NOMO-1 (cell line): ENCODE measurements around the gene HAVCR2.
A peak's percentile ranks its signal among the peaks of the same experiment; 100 is the strongest.
"Not testable (repeated sequence)": the region's sequence is repeated elsewhere in the genome, so short reads cannot be mapped to it uniquely, and the experiment has no call there.

Source experiments
- DNase-seq, 2 experiments: peaks; one replicate each; lab custom pipeline; 2025; ENCODE audit not compliant: unreplicated experiment in 2 of 2; lab: John Stamatoyannopoulos, UW

The HAVCR2 gene

DNA sequence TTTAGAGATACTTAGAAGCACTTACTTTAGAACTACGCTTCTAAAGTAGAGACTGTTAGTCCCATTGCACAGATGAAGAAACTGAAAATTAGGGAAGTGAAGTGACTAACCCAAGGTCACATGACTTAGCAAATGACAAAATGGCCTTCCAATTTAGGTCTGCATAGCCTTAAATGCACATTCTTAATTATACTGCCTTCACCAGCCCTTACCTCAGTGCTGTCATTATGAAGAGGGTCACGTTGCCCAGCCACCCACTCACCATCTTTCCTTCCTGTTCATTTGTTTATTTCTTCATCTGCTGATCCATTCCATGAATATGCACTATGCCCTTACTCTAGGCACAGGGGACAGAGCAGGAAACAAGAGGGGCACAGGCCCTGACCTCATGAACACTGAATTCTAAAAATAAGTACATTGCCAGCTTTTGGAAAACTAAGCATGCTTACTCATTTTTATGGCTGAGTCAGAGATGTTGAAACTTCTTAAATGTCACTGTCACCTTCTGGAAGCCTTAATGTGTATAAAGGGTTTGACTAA, 8.6 kb downstream of the HAVCR2 start:
- peak; percentile 70 to 89 for DNase-seq

DNA sequence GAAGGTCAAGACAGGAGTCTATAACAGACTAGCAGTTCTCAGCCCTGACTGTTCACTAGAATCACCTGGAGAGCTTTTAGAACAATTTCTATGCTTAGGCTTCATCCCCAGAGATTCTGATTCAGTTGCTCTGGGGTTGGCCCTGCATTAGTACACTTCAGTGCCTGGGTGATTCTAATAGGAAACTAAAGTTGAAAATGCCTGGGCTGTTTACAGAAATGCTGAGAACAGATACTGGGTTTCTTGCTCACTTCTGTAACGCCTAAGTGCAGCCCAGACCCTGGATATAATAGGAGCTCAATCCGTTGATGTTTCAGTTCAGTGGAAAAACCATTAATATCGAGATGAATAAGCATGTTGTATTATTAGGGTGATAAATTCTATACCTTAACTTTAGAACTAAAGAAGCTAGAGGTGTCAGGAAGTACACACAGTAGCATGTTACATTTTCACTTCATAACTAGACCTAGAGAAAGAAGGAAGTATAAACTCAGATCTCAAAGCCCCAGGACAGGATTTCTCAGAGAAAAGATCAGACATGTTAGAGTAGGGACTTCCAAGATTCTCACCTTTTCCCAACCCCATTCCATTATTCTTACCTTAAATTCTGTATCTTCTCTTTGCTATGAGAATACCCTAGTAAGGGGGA, 20.4 kb downstream of the HAVCR2 start:
- no peak for DNase-seq

DNA sequence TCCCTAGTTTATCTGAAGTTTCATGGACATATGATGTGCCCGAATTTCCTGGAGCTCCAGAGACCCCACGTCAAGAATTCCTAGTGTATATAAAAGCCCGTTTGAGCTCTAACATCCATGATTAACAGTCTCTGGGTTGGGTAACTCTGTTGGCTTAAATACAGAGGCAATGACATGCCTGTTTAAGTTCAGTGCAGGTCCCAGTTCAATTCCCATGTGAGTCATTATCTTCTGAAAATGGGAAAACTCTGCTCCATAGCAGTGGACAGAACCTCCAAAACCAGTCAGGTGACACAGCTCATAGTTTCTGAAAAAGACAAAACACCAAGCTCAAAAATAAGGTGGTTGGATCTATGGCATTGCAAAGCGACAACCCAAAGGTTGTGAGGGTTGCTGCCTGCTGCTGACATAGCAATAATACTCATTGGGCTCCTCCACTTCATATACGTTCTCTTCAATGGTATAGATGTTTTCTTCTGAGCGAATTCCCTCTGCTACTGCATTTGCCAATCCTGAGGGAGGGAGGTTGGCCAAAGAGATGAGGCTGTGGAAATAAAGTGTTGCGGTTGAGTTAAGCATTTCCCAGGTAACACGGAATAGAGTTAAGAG, 22.0 kb downstream of the HAVCR2 start:
- DNase-seq = no peak

DNA sequence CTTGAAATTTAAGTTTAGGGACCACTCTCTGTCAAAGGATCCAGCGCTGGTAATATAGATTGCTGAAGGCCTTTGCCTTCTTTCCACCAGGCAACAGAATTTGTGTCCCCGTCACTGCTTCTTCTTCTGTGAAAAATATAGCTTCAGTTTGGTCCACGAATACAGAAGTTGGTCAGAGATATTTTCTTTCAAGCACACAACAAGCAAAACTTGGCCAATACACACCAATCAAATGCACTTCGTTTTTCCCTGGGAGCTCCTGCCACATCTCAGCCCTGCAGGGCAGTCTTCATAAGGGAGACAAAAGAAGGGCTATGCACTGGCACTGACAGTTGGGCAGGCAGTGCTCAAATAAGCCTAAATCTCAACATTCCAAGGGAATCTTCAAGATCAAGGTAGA, 22.9 kb downstream of the HAVCR2 start:
- DNase-seq = peak; percentile 45 to 49

DNA sequence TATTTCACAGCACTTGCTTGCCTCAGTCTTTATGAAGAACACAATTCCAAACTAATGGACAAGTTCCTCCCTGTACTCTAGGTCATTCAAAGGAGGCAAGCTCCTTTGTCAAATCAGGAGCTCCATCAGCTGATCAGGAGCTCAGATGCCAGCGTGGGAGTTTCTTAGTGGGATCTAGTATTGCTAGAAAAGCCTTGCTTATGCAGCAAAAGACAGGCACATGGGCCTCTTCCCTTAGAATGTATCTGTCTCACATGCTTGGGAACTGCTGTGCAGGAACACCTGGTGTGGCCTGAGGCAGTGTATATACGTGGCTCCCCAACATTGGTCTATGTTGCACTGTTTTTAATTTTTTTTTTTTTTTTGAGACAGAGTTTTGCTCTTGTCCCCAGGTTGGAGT, 28.6 kb downstream of the HAVCR2 start:
- DNase-seq = no peak

DNA sequence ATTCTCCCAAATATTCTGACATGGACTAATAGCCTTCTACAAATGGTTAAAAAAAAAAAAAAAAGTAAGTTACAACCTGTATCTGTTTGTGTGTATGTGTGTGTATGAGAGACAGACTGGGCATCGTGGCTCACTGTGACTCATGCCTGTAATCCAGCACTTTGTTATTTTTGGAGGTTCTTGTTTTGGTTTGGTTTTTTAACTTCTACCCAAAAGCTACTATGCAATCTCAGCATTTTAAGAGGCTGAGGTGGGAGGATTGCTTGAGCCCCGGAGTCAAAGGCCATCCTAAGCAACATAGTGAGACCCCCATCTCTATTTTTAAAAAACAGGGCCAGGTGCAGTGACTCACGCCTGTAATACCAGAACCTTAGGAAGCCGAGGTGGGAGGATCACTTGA, 32.3 kb downstream of the HAVCR2 start:
- peak in 1 of 2 experiments; percentile 35 for DNase-seq

DNA sequence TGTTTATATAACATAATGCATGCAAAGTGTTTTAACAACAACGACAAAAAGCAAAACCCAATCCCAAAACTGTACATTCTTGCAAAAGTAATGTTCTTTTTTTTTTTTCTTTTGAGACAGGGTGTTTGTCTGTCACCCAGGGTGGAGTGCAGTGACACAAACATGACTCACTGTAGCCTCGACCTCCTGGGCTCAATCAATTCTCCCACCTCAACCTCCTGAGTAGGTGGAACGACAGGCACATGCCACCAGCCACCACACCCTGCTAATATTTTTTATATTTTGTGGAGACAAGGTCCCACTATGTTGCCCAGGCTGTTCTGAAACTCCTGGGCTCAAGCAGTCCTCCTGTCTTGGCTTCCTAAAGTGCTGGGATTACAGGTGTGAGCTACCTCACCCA, 36.3 kb downstream of the HAVCR2 start:
- DNase-seq = no peak

DNA sequence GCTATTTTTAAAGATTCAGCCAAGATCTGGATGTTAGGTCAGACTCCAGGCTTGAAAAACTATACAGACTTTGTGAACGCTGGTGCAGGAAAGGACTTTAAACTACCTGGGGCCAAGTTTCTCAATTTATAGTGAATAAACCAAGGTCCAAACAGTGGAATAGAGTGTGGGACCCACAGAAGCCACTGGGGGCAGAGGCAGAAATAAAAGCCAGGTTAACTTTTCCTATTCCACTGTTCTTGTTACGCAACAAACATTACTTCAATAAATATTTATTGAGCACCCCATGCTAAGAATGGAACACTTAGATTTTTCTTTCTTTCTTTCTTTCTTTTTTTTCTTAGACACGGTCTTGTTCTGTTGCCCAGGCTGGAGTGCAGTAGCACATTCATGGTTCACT, 38.9 kb downstream of the HAVCR2 start:
- DNase-seq = no peak

DNA sequence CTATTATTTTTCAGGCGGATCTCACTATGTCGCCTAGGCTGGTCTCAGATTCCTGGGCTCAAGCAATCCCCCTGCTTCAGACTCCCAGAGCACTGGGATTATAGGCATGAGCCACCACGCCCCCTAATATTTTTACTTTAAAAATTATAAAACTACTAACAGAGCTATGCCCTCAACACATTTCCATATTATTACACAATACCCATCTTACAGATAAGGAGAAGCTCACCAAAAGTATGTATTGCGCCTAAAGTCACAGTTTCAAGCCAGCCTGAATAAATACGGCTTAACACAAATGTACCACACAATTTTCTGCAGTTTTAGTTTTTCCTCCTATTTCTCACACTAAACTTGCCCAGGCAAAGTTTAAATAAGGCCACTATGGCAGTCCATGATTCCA, 40.1 kb downstream of the HAVCR2 start:
- peak in 1 of 2 experiments; percentile 7 for DNase-seq

GRCh38 chr5:157068339-157068738, 40.5 kb downstream of the HAVCR2 start:
- no peak for DNase-seq

DNA sequence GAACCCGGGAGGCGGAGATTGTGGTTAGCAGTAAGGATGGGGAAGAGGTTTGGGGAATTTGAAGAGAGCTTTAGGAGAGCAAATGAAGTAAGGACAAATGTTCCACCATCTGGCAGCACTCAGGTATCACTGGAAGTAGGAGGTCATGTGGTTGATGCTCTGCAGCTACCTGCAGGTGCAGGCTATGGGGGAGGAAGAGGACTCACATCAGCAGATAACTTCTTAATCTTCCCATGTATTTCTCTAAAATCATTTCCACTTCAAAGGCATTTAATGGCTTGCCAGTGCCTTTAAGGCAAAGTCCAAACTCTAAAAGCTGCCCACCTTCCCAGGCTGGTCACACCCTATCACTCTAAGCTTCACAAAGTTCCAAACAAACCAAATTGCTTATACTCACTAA, 41.8 kb downstream of the HAVCR2 start:
- DNase-seq = no peak

GRCh38 chr5:157066080-157066479, 42.8 kb downstream of the HAVCR2 start:
- DNase-seq = no peak

DNA sequence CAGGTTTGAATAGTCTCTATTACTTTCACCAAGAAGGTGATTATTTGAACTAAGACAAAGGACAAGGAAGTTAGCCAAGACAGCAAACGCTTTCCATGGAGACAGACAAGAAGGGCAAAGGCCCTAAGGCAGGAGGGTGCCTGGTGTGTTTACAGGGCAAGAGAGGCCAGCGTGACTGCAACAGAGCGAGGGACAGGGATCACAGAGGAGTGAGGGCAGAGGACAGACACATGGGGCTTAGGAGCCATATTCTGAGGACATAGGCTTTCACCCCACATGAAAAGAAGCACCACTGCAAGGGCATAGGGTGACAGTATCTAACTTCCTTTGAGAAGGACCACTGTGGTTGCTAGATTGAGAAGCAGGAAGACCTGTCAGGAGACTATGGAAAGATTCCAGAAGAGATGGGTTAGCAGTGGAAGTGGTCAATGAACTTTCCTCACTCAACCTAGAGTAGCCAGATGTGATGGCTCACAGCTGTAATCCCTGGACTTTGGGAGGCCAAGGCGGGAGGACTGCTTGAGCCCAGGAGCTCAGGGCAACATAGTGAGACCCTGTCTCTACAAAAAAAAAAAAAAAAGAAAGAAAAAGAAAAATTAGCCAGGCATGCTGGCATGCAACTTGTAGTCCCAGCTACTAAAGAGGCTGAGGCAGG, 44.9 kb downstream of the HAVCR2 start:
- DNase-seq = no peak

DNA sequence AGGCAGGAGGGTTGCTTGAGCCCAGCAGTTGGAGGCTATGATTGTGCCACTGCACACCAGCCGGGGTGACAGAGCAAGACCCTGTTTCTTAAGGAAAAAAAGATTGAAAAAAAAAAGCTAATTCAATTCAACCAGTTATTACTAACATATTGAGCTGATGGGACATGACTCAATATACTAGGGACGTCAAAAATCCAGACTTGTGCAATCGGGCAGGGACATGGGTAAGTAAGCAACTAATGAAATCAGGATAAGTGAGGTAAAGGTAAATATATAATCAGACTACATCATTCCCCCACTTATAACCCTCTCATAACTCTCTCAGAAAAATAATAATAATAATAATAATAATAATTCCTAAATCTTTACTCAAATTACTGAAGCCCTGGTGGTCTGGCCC, 49.0 kb downstream of the HAVCR2 start:
- DNase-seq = no peak

GRCh38 chr5:157059093-157059539, 49.7 kb downstream of the HAVCR2 start, which contains the start of gene HAVCR1:
HAVCR1 (minus strand) TSS chr5:157059116; CDS start chr5:157057943, 1,173 bp downstream.
- DNase-seq = no peak

DNA sequence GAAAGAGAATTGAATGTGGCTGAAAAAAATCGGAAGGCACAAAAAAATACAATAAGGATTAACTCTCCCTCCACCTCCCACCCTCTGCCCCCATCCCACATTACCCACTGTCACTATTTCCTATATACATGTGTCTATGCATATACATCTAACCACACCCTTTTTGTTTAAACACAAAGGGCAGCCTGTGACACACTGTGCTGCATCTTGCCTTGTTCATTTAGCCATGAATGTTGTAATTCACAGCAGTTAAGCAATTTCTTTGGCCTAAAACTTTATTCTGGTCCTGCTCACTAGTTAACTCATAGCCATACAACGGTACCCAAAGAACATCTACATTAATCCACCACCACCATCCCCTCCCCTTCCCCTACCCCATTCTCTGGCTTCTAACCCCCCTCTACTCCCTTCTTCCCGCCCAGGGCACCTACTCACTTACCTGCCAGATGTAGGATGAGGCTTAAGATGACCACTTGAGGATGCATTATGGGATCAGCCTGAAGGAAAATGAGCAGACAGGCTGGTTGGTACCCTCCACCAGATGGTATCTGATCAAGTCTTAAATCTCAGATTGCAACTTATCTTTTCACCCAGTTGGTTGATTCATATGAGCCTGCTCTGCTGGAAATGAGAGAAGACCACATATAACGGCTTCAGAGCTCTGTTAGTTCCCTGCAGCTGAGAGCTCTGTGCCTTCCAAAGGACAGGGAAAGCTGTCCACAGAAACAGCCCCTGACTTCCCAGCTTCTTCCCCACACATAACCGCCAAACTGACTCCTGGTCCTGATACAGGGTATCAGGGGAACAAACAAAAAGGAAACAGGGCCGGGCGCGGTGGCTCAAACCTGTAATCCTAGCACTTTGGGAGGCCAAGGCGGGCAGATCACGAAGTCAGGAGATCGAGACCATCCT, 51.1 kb downstream of the HAVCR2 start:
- no peak for DNase-seq

- DNase-seq = not testable (repeated sequence)
Measured at GRCh38 chr5:157056848-157057247, 52.0 kb downstream of the HAVCR2 start.

- no peak for DNase-seq
Measured at GRCh38 chr5:157051604-157052245, 57.1 kb downstream of the HAVCR2 start.

DNA sequence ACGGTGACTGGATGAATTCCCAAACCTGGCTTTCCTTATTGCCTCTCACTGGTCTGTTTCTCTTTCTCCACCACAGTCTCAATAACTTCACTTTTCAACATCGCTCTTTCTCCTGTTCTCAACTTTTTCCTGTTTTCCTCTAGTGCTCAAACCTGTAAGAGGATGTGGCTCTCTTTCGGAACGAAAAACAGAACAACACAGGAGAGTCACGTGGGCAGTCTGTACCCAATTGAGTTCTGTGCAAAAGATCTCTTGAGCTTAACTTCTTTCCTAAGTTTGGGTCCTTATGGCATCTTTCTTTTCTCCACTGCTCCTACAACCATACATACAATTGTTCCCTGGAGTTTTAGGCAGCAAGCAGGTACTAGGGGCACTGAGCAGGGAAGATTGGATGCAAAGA, 58.8 kb downstream of the HAVCR2 start:
- peak in 1 of 2 experiments; percentile 3 for DNase-seq

GRCh38 chr5:157049605-157050004, 59.2 kb downstream of the HAVCR2 start:
- no peak for DNase-seq
